ENCODE data around the gene KCNJ4. TPM values are rescaled to one million over a fixed set of nuclear protein-coding genes. Genes with fewer than 3 reads are reported as not detected.

Gene KCNJ4
- total RNA-seq, 1 donor from 2014 or later = 0.43 TPM

DNA sequence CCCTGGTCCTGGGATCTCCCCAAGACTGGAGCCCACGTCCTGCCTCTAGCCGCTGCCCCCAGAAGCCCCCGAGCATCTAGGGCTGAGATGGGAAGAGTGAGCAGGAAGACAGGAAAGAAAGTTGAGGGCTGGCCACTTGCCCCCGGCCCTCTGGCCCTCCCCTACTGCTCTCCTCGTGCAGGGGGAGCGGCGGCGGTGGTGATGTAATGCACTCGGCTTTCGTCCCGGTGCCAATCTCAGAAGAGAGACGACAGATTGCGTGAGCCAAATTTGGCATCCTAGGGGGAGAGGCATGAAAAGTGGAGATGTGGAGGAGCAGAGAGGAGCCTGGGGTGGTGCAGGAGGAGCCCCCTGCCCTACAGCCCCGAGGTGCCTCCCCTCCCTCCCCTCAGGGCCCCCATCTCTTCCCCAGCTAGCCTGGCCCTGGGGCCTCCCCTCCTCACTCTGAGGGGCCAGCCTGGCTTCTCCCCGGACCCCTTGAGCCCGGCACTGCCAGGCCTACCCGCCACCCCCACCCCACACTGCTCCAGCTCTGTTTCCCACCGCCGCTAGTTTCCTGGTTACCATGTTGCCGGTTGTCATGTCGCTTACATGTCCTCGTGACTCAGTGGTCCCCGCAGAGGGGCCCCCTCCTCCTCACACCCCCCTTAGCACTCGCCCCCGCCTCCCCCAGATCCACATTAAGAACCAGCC is 2.5 kb downstream of the KCNJ4 start:
- Mint-ChIP-seq H3K27me3 (ENCODE audit: unreplicated experiment) (peaks cover 57% of the 10 kb centered on the region), H3K36me3 (ENCODE audit: unreplicated experiment) (no peaks in the 10 kb centered on the region), H3K9me3 (ENCODE audit: unreplicated experiment) (no peaks in the 10 kb centered on the region), H3K4me1 (ENCODE audit: unreplicated experiment) (peaks cover 6% of the 10 kb centered on the region), H3K27ac (ENCODE audit: unreplicated experiment) (no peak overlapping the region), H3K4me3 (ENCODE audit: unreplicated experiment) (no peak overlapping the region)
- DNase-seq (ENCODE audit: extremely low spot score, unreplicated experiment) = no peak
- TF ChIP-seq, protein P1, sequence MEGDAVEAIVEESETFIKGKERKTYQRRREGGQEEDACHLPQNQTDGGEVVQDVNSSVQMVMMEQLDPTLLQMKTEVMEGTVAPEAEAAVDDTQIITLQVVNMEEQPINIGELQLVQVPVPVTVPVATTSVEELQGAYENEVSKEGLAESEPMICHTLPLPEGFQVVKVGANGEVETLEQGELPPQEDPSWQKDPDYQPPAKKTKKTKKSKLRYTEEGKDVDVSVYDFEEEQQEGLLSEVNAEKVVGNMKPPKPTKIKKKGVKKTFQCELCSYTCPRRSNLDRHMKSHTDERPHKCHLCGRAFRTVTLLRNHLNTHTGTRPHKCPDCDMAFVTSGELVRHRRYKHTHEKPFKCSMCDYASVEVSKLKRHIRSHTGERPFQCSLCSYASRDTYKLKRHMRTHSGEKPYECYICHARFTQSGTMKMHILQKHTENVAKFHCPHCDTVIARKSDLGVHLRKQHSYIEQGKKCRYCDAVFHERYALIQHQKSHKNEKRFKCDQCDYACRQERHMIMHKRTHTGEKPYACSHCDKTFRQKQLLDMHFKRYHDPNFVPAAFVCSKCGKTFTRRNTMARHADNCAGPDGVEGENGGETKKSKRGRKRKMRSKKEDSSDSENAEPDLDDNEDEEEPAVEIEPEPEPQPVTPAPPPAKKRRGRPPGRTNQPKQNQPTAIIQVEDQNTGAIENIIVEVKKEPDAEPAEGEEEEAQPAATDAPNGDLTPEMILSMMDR (IDR thresholded peaks at IDR 0.05) = no peak

DNA sequence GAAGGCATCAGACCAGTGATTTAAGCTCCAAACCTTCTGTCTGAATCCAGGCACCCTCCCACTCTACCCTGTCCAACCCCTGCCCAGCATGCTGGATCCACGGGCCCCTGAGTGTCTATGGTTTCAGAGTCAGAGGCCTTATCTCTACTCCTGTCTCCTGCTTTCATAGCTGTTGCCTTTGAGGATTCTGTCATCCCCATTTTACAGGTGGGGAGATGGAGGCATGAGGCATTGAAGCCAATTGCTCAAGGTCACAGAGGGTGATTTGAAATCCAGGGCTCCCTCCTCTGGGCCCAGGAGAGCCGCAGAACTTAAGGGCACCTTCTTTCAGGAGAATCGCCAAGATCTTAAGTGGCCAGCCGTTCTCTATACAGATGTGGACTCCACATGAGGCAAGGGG is 3.1 kb downstream of the KCNJ4 start:
- Mint-ChIP-seq H3K27ac (ENCODE audit: unreplicated experiment) (no peak overlapping the region), H3K4me3 (ENCODE audit: unreplicated experiment) (no peak overlapping the region), H3K27me3 (ENCODE audit: unreplicated experiment) (peaks cover 50% of the 10 kb centered on the region), H3K36me3 (ENCODE audit: unreplicated experiment) (no peaks in the 10 kb centered on the region), H3K4me1 (ENCODE audit: unreplicated experiment) (peaks cover 6% of the 10 kb centered on the region), H3K9me3 (ENCODE audit: unreplicated experiment) (no peaks in the 10 kb centered on the region)
- TF ChIP-seq, protein P1 (IDR thresholded peaks at IDR 0.05) = no peak
- DNase-seq (ENCODE audit: extremely low spot score, unreplicated experiment) = no peak

DNA sequence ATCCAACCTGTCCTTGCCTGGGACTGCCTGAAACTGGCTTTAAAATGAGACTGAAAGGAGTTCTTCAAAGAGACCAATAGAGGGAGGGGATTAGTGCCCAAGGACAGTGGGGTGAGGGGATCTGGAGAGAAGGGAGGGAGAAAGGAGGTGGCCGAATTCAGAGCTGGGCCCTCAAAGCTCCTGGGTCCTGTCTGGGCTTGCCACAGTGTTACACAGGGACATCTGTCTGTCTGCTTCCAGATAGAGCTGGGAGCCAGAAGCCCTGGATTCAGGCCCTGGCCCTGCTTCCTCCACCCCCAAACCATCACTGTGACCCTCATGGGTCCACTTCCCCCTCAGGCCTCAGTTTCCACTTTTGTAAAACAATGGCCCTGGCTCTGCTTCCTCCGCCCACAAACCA is 3.6 kb downstream of the KCNJ4 start:
- Mint-ChIP-seq H3K36me3 (ENCODE audit: unreplicated experiment) (no peaks in the 10 kb centered on the region), H3K4me1 (ENCODE audit: unreplicated experiment) (peaks cover 6% of the 10 kb centered on the region), H3K9me3 (ENCODE audit: unreplicated experiment) (no peaks in the 10 kb centered on the region), H3K4me3 (ENCODE audit: unreplicated experiment) (no peak overlapping the region), H3K27ac (ENCODE audit: unreplicated experiment) (no peak overlapping the region), H3K27me3 (ENCODE audit: unreplicated experiment) (peaks cover 45% of the 10 kb centered on the region)
- no peak for DNase-seq (ENCODE audit: extremely low spot score, unreplicated experiment)
- TF ChIP-seq, protein P1 (IDR thresholded peaks at IDR 0.05) = no peak

DNA sequence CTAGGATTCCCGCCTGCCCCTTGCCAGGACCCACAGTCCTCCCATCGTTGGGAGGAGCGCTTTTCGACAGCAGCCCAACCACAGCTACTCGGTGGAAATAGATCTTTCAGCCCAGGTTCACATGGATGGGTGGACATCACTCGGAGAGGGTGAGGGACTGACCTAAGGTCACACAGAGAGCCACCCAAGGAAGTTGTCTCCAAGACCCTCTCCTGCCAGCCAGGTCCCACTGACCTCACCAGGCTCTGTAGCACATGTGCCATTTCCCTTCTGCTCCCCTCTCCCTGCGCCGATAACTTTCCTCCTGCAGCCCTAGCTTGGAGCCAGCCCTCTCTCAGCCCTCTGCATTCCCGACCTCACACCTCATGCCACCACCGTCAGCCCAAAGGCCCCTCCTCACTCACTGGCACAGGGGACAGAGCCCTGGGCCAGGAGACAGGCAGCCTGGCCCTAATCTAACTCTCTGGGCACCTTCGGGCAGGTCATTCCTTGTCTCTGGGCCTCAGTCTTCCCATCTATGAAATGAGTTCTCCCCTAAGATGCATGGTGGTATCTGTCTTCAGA is 4.7 kb downstream of the KCNJ4 start:
- TF ChIP-seq, protein P1 (IDR thresholded peaks at IDR 0.05) = no peak
- Mint-ChIP-seq H3K27ac (ENCODE audit: unreplicated experiment) (no peak overlapping the region), H3K4me1 (ENCODE audit: unreplicated experiment) (peaks cover 6% of the 10 kb centered on the region), H3K4me3 (ENCODE audit: unreplicated experiment) (no peak overlapping the region), H3K27me3 (ENCODE audit: unreplicated experiment) (peaks cover 47% of the 10 kb centered on the region), H3K9me3 (ENCODE audit: unreplicated experiment) (no peaks in the 10 kb centered on the region), H3K36me3 (ENCODE audit: unreplicated experiment) (no peaks in the 10 kb centered on the region)
- no peak for DNase-seq (ENCODE audit: extremely low spot score, unreplicated experiment)

DNA sequence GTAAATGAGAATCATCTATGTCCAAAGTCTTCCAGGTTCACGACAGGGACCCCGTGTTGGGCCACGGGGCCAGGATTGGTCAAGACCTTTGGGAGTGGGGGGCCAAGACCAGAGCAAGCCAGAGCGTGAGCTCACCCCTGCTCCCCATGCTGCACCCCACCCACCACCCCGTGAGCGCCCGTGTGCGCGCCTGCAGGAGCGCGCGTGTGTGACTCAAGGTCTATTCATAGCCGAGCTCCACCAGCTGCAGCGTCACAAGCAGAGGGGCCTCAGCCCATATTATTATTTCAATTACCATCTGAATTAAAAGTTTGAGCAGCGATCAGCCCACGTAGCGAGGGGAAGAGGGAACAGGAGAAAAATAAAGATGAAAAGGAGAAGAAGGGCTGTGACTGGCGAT is 5.2 kb downstream of the KCNJ4 start:
- Mint-ChIP-seq H3K4me1 (ENCODE audit: unreplicated experiment) (peaks cover 6% of the 10 kb centered on the region), H3K4me3 (ENCODE audit: unreplicated experiment) (no peak overlapping the region), H3K27me3 (ENCODE audit: unreplicated experiment) (peaks cover 50% of the 10 kb centered on the region), H3K27ac (ENCODE audit: unreplicated experiment) (no peak overlapping the region), H3K9me3 (ENCODE audit: unreplicated experiment) (no peaks in the 10 kb centered on the region), H3K36me3 (ENCODE audit: unreplicated experiment) (no peaks in the 10 kb centered on the region)
- no peak for DNase-seq (ENCODE audit: extremely low spot score, unreplicated experiment)
- TF ChIP-seq, protein P1 (IDR thresholded peaks at IDR 0.05) = no peak

Data from osteocyte (in vitro differentiated cells).